GM12873 (cell line): ENCODE data around the gene HS6ST2.

Experiments
- CTCF ChIP-seq: IDR thresholded peaks from 2 replicates; pipeline ENCODE4 v1.5.1; 2012; ENCODE audit warnings: low read depth, mild to moderate bottlenecking, moderate library complexity, low read length, control low read depth; ENCODE audit not compliant: insufficient read depth; ENCODE audit errors: missing control alignments

The HS6ST2 gene

GRCh38 chrX:132877954-132878536 lies 80.4 kb downstream of the HS6ST2 start:
- no peak for TF ChIP-seq CTCF

- TF ChIP-seq CTCF = no peak
Observed at GRCh38 chrX:132876523-132877338, 81.7 kb downstream of the HS6ST2 start.

- no peak for TF ChIP-seq CTCF
Observed at GRCh38 chrX:132875650-132876522, 82.5 kb downstream of the HS6ST2 start.

- TF ChIP-seq CTCF = no peak
Observed at GRCh38 chrX:132862562-132862961, 95.9 kb downstream of the HS6ST2 start.

GRCh38 chrX:132861076-132861475 lies 97.4 kb downstream of the HS6ST2 start:
- no peak for TF ChIP-seq CTCF

GRCh38 chrX:132860200-132860599 lies 98.2 kb downstream of the HS6ST2 start:
- TF ChIP-seq CTCF = no peak

- TF ChIP-seq CTCF = no peak
Observed at GRCh38 chrX:132858018-132858417, 100.4 kb downstream of the HS6ST2 start.
